ENCODE data around the gene TMC4.

TMC4 gene

DNA sequence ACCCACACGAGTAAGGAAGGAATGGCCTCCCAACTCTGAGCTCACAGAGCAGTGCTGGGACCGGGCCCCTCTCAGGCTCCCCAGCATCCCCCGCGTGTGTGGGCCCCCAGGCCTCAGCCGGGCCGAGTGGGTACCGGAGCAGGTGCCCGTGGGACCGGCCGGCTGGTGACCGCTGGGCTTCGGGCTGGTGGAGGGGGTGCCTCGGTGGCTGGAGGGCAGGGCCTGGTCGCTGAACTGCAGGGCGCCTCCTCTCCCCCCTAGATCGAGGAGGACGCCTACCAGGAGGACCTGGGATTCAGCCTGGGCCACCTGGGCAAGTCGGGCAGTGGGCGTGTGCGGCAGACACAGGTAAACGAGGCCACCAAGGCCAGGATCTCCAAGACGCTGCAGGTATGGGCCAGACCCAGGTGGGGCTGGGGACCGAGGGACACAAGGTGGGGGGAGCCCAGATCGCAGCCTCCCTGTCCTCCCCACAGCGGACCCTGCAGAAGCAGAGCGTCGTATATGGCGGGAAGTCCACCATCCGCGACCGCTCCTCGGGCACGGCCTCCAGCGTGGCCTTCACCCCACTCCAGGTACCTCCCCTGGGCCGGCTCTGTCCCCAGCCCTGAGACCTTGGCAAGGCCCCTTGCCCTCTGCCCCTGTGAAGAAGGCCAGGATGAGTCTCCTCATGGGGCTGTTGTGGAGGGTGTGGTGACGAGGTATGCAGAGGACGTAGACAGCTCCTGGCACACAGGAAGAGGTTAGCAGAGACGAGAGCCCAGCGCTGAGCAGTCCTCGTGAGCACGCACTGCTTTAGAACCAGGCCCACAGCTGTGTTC lies 44.0 kb downstream of the TMC4 start:
- DNase-seq: no peak

DNA sequence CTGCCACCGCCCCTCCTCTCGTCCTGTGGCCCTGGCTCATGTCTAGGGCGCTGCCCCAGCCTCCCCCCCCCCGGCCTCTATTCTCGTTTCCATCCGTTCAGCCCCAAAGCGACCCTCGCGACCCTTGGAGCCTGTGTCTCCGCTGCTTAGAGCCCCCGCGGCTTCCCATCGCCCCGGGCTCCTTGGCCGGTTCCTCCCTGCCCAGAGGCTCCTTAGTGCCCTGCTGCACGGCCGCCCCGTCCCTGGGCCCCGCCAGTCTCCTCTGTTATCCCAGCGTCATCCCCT lies 44.6 kb downstream of the TMC4 start:
- no peak for DNase-seq

GRCh38 chr19:54127688-54128440 lies 45.1 kb downstream of the TMC4 start:
- DNase-seq: no peak

DNA sequence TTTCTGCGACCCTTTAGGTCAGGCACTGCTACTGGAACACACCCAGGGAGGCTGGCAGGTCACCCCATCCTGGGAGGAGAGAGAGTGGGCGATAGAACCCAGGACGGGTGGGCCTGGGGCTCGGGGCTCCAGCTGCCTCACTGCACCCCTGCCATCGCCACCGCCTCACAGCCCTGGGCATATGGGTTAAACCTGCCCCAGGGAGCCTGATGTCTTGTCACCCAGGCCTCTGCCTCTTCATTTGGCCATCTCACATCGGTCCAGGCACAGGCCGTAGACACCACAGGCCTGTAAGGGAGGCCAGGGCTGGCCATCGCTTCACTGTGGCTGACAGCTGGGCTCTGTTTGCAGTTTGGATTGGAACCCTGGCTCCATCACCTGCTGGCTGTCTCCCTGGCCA lies 47.2 kb downstream of the TMC4 start:
- no peak for DNase-seq

- DNase-seq: no peak
Observed at GRCh38 chr19:54124393-54124792, 48.6 kb downstream of the TMC4 start.

DNA sequence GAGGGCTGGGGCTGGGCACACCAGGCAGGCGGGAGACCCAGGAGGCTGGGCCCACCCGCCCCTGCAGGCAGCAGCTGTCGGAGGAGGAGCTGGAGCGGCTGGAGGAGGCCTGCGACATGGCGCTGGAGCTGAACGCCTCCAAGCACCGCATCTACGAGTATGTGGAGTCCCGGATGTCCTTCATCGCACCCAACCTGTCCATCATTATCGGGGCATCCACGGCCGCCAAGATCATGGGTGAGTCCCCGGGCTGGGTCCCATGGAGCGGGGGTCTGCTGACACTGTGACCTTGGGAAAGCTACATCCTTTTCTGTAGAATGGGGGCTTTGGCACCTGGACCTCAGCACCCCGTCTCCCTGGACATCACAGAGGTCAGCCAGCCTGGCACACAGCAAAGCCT lies 49.3 kb downstream of the TMC4 start:
- no peak for DNase-seq

DNA sequence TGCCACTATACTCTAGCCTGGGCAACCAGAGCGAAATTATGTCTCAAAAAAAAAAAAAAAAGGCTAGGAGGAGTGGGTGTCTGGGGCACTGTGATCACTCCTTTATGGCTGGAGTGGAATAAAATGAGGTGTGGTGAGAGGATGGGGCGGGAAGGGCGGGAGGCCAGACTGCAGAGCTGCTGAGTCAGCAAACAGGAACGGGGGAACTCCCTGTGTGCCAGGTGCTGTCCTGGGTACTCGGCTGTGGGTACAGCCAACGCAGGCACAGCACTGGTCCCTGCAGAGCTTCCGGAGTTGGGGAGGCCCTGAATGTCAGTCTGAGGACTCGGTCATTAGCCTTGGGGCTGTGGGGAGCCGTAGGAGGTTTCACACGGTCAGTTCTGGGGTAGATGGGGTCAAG lies 51.7 kb downstream of the TMC4 start:
- DNase-seq: no peak

GRCh38 chr19:54115109-54116063 lies 57.6 kb downstream of the TMC4 start, which contains the start of the genes PRPF31 and TFPT:
Gene PRPF31 (plus strand): TSS chr19:54115754. CDS start chr19:54118279, 2,525 bp downstream.
Gene TFPT (minus strand): TSS chr19:54115657. CDS start chr19:54115269, 388 bp downstream.
- DNase-seq: peak; percentile 99

DNA sequence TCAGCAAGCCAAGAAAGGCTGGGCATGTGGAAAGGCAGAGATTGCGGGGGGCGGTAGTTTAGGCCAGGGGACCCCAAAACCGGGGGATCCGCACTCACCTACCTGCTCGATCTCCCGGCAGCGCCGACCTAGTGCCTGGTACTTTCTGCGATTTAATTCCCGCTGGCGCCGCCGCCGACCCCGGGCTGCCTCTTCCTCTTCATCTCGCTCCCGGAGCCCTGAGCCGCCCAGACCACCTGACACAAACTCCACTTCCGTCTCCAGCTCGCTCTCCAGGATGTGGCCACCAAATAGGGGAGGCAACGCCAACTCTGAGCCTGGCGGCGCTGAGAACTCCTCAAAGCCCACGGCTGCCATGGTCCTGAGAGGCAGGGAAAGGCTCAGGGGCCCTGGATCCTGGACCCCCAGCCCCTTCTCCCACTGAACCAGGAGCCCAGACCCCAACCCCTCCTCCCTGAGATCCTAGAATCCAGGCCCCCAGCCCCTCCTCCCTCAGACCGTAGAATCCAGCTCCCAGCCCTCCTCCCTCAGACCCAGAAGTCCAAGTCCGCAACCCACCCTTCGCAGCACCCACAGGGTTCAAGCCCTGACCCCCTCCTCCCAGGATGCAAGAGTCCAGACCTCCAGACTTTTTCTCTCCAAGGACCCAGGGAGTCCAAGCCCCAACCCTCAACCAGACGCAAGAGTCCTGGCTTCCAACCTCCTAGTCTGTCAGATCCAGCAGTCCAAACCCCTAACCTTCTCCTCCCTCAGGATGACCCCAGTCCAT lies 58.4 kb downstream of the TMC4 start:
- DNase-seq: peak; percentile 75
